Natural killer cell (primary cell): ENCODE results near the gene C21orf91. TPM values are rescaled to one million over a fixed set of nuclear protein-coding genes. Genes with fewer than 3 reads are reported as not detected.

Source experiments
- ATAC-seq, 3 donors: fragments of 150-1000 bp in 2 of 3; fragments of 200-7000 bp in 1 of 3; cut with Tn5 transposase; 1 replicate in 1 of 3; 2 replicates in 2 of 3; pipeline ENCODE4 v1.10.0; 2021; ENCODE audit warnings: mild to moderate bottlenecking in 2 of 3, moderate library complexity in 2 of 3
- DNase-seq, 2 donors: peaks; one replicate each; pipeline versions ENCODE4 v3.0.0 to v3.0.0-alpha.2; 2013 to 2021; ENCODE audit warnings: mixed read lengths in 1 of 2
- H3K27ac ChIP-seq: one replicate; pipeline ENCODE4 v1.5.1; 2013; ENCODE audit warnings: mild to moderate bottlenecking, low read length
- H3K27me3 ChIP-seq: one replicate; pipeline ENCODE4 v1.6.1; 2013; ENCODE audit warnings: low read length; ENCODE audit not compliant: control insufficient read depth, insufficient read depth
- H3K36me3 ChIP-seq: one replicate; pipeline ENCODE4 v1.6.1; 2013; ENCODE audit warnings: low read length; ENCODE audit not compliant: control insufficient read depth, insufficient read depth
- H3K4me1 ChIP-seq: one replicate; pipeline ENCODE4 v1.6.1; 2013; ENCODE audit warnings: low read length; ENCODE audit not compliant: control insufficient read depth, insufficient read depth
- H3K4me3 ChIP-seq: one replicate; pipeline ENCODE4 v1.5.1; 2013; ENCODE audit warnings: low read length
- H3K9me3 ChIP-seq: one replicate; pipeline ENCODE4 v1.6.1; 2013; ENCODE audit warnings: low read length; ENCODE audit not compliant: control insufficient read depth, insufficient read depth
- H3K27ac Mint-ChIP-seq, 2 donors: one replicate each; pipeline ENCODE4 v1.8.0; 2022; ENCODE audit warnings: mild to moderate bottlenecking in 2 of 2, mixed read lengths in 2 of 2, moderate library complexity in 1 of 2
- H3K27me3 Mint-ChIP-seq, 2 donors: one replicate each; pipeline ENCODE4 v1.8.0; 2022; ENCODE audit warnings: low read depth in 2 of 2, mixed read lengths in 2 of 2
- H3K36me3 Mint-ChIP-seq: one replicate; pipeline ENCODE4 v1.8.0; 2022; ENCODE audit warnings: mixed read lengths
- H3K4me1 Mint-ChIP-seq, 2 donors: one replicate each; pipeline ENCODE4 v1.8.0; 2022; ENCODE audit warnings: mixed read lengths in 2 of 2
- H3K4me3 Mint-ChIP-seq: one replicate; pipeline ENCODE4 v1.8.0; 2022; ENCODE audit warnings: mild to moderate bottlenecking, moderate library complexity, mixed read lengths
- H3K9me3 Mint-ChIP-seq, 2 donors: one replicate each; pipeline ENCODE4 v1.8.0; 2022; ENCODE audit warnings: mixed read lengths in 2 of 2
- WGBS: methylation state at CpG from one replicate; pipeline ENCODE4 v1.1.7; 2013; ENCODE audit warnings: missing lambda C conversion rate; ENCODE audit not compliant: insufficient coverage; 5-methylcytosine and 5-hydroxymethylcytosine counted together
- intact Hi-C: fragments of 100-400 bp; cut with micrococcal nuclease; formaldehyde crosslinking; loops from one replicate; pipeline ENCODE4 v1.14.2; 2022
- total RNA-seq, 4 donors: library from RNA; stranded (reverse); fragments of 120-200 nt in 1 of 4; gene quantifications; one replicate each; pipeline versions ENCODE4 v1.2.3 to v1.2.4, GENCODE V29; 2013 to 2022
- TF ChIP-seq, protein P1 (sequence below): fragments of 200-600 bp; IDR thresholded peaks from one replicate; pipeline ENCODE4 v1.8.0; 2022; ENCODE audit warnings: antibody characterized with exemption

C21orf91 gene
- total RNA-seq, 3 donors from 2014 or later (not counting 1 experiment from before 2014, with no cell fraction given), result 40.9 to 59.4 (median 46.4) TPM

DNA sequence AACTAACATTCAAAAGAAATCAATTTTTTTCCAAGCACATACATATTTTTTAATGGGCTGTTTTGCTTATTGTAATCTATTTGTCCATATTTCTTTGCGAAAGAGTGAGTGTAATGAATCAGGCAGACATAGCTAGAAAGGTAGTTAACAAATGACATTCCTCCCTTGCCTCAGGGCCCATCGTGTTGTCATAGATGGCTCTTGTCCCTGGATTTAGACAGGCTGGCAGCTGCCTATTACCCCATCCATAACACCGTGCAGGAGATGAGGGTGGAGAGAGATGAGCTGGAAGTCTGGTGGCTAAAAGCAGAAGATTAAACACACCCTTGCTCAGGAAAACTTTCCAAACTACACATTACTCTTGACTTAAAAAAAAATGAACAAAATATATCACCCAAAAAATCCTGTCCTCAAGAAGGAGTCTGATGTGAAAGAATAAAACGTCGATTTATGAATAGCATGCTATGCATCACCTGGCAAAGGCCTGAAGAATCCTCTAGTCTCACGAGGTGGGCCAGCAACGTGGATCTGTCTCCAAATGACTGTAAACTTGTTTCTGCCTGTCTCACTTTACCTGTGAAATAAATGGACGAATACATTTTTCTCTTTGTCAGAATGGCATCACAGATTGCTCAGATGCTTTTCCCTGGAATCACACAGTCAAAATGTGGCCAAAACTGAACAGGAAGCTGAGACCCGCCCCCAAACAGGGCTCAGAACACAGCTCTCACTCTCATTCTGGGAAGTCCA lies 55.7 kb downstream of the C21orf91 start:
- TF ChIP-seq, protein P1, sequence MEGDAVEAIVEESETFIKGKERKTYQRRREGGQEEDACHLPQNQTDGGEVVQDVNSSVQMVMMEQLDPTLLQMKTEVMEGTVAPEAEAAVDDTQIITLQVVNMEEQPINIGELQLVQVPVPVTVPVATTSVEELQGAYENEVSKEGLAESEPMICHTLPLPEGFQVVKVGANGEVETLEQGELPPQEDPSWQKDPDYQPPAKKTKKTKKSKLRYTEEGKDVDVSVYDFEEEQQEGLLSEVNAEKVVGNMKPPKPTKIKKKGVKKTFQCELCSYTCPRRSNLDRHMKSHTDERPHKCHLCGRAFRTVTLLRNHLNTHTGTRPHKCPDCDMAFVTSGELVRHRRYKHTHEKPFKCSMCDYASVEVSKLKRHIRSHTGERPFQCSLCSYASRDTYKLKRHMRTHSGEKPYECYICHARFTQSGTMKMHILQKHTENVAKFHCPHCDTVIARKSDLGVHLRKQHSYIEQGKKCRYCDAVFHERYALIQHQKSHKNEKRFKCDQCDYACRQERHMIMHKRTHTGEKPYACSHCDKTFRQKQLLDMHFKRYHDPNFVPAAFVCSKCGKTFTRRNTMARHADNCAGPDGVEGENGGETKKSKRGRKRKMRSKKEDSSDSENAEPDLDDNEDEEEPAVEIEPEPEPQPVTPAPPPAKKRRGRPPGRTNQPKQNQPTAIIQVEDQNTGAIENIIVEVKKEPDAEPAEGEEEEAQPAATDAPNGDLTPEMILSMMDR, result no peak
- Mint-ChIP-seq H3K36me3 (no peaks in the 10 kb centered on the region), H3K9me3 (no peaks in the 10 kb centered on the region), H3K27ac (no peak overlapping the region), H3K4me1 (no peaks in the 10 kb centered on the region), H3K27me3 (peaks cover 0 to 1% of the 10 kb centered on the region in 2 donors), H3K4me3 (no peak overlapping the region)
- intact Hi-C loops, result no loop called here
- no peak for DNase-seq
- no peak overlapping the region for H3K27ac ChIP-seq
- H3K4me1 ChIP-seq, result no peaks in the 10 kb centered on the region
- H3K4me3 ChIP-seq, result no peak overlapping the region
- ATAC-seq, result no peak
- H3K27me3 ChIP-seq, result no peaks in the 10 kb centered on the region
- WGBS, result 92% methylated on average over 9 of the region's 9 CpGs
- H3K36me3 ChIP-seq, result no peaks in the 10 kb centered on the region
- H3K9me3 ChIP-seq, result no peaks in the 10 kb centered on the region

DNA sequence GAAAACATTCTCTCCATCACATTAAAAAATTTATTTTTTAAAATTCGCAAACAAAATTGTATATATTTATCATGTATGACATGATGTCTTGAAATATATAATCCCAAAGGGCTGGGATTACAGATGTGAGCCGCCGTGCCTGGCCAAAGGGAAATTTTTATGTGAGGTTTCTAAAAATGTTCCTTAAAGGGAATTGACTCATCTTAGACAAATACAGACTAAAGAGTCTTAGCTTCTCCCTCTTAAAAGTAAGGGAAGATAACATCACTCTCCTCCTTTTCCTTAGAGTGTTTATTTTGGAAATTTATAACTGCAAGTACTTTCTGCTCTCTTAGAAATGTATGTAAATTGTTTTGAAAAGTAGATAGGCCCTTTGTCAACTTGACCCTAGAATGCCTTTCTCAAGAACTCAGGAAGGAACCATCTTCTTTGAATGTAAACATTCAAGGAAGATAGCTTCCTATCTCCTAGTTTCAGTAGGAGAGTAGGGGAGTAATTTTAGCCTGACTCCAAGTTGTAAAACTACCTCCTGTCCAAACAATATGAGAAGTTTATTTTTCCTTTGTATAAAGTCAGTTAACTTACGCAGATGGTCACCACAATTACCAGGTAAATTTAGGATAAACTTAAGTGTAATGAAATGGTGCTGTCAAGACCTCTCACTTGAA lies 59.5 kb downstream of the C21orf91 start:
- H3K4me3 Mint-ChIP-seq, result no peak overlapping the region
- Histone ChIP-seq H3K27ac (no peak overlapping the region), H3K36me3 (no peaks in the 10 kb centered on the region), H3K9me3 (no peaks in the 10 kb centered on the region), H3K4me3 (no peak overlapping the region), H3K4me1 (no peaks in the 10 kb centered on the region), H3K27me3 (no peaks in the 10 kb centered on the region)
- H3K36me3 Mint-ChIP-seq, result no peaks in the 10 kb centered on the region
- TF ChIP-seq, protein P1, result no peak
- ATAC-seq (no peak), DNase-seq (no peak)
- H3K4me1 Mint-ChIP-seq, result peaks cover 0 to 8% of the 10 kb centered on the region in 2 donors
- H3K27ac Mint-ChIP-seq, result no peak overlapping the region
- peaks cover 0 to 4% of the 10 kb centered on the region in 2 donors for H3K27me3 Mint-ChIP-seq
- no peaks in the 10 kb centered on the region for H3K9me3 Mint-ChIP-seq
- intact Hi-C loops, result no loop called here
- 100% methylated on average over 1 of the region's 4 CpGs for WGBS

DNA sequence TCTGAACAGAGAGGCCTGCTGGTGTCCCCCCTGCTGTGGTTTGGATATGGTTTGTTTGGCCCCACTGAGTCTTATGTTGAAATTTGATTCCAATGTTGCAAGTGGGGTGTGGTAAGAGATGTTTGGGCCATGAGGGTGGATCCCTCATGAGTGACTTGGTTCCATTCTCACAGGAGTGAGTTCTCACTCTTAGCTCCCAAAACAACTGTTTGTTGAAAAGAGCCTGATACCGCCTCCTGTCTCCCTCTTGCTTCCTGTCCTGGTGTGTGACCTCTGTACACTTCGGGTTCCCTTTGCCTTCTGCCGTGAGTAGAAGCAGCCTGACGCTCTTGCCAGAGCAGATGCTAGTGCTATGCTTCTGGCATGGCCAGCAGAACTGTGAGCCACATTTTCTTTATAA lies 60.5 kb downstream of the C21orf91 start:
- Mint-ChIP-seq H3K9me3 (no peaks in the 10 kb centered on the region), H3K4me3 (no peak overlapping the region), H3K27ac (no peak overlapping the region), H3K4me1 (peaks cover 0 to 8% of the 10 kb centered on the region in 2 donors), H3K36me3 (no peaks in the 10 kb centered on the region), H3K27me3 (peaks cover 0 to 4% of the 10 kb centered on the region in 2 donors)
- ATAC-seq, result no peak
- no peaks in the 10 kb centered on the region for H3K9me3 ChIP-seq
- no peaks in the 10 kb centered on the region for H3K4me1 ChIP-seq
- H3K27me3 ChIP-seq, result no peaks in the 10 kb centered on the region
- TF ChIP-seq, protein P1, result no peak
- no peak overlapping the region for H3K27ac ChIP-seq
- H3K36me3 ChIP-seq, result no peaks in the 10 kb centered on the region
- no peak for DNase-seq
- H3K4me3 ChIP-seq, result no peak overlapping the region
- 91% methylated on average over 4 of the region's 4 CpGs for WGBS
- intact Hi-C loops, result no loop called here
